PC-3 (cell line): ENCODE results near the gene KIAA0930.

Experiments
- EZH2 ChIP-seq: fragments of 300-600 bp; sonication (generic); IDR thresholded peaks from one replicate; pipeline ENCODE4 v1.6.1; 2017; ENCODE audit warnings: antibody characterized with exemption, mild to moderate bottlenecking, low read length; ENCODE audit not compliant: unreplicated experiment
- TF ChIP-seq, protein P1 (sequence below): fragments of 300-600 bp; sonication (generic); conservative IDR thresholded peaks from 2 replicates; pipeline ENCODE4 v1.5.1; 2017; ENCODE audit warnings: antibody characterized with exemption, low read depth, mild to moderate bottlenecking, low read length

DNA sequence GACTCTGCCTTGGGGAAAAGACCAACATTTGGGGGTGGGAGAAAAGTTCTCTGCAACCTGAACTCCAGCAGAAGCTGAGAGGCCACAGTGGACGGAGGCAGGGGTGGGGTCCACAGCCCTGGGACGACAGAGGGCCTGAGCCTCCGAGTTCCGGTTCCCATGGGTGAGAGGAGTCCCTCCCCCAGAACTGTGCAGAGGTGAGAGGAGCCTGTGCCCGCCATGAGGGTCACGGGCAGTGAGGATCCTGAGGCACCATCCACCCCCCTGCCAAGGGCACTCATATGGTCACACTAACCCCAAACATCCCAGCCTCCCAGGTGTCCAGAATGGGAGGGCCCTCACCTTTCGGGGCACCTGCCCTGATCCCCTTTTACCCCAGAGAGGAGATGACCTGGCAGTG lies 30.5 kb downstream of the KIAA0930 start:
- TF ChIP-seq, protein P1, sequence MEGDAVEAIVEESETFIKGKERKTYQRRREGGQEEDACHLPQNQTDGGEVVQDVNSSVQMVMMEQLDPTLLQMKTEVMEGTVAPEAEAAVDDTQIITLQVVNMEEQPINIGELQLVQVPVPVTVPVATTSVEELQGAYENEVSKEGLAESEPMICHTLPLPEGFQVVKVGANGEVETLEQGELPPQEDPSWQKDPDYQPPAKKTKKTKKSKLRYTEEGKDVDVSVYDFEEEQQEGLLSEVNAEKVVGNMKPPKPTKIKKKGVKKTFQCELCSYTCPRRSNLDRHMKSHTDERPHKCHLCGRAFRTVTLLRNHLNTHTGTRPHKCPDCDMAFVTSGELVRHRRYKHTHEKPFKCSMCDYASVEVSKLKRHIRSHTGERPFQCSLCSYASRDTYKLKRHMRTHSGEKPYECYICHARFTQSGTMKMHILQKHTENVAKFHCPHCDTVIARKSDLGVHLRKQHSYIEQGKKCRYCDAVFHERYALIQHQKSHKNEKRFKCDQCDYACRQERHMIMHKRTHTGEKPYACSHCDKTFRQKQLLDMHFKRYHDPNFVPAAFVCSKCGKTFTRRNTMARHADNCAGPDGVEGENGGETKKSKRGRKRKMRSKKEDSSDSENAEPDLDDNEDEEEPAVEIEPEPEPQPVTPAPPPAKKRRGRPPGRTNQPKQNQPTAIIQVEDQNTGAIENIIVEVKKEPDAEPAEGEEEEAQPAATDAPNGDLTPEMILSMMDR, result no peak
- no peak for TF ChIP-seq EZH2
